ENCODE measurements around the gene MAX. TPM values are rescaled to one million over a fixed set of nuclear protein-coding genes. Genes with fewer than 3 reads are reported as not detected.
"Not testable (repeated sequence)": the region's sequence is repeated elsewhere in the genome, so short reads cannot be mapped to it uniquely, and the experiment has no call there.

Gene MAX
- total RNA-seq, 1 donor from 2014 or later, result 109 TPM

- DNase-seq (ENCODE audit: low spot score), result no peak
Measured at GRCh38 chr14:65038966-65039365, 63.4 kb downstream of the MAX start.

DNA sequence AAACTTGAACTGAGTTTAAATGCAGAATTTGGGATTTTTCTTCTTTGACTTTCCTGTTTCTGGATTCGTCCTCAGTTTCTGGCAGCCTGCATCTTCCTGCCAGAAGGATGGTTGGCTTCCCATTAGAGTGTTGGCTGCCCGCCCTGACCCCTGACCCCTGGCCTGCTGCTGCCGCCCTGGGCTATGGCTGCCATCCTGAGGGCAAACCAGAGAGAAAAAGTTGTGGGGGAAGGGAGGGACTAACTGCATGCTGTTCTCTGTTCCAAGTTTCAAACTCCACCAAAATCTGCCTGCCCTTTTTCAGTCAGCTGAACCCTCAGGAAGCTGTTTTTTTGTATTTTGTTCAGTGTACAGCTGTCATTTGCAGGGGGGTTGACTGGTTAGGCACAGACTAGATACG lies 67.3 kb downstream of the MAX start:
- peak; percentile 45 for DNase-seq (ENCODE audit: low spot score)

GRCh38 chr14:65034021-65034420 lies 68.3 kb downstream of the MAX start:
- DNase-seq (ENCODE audit: low spot score), result no peak

DNA sequence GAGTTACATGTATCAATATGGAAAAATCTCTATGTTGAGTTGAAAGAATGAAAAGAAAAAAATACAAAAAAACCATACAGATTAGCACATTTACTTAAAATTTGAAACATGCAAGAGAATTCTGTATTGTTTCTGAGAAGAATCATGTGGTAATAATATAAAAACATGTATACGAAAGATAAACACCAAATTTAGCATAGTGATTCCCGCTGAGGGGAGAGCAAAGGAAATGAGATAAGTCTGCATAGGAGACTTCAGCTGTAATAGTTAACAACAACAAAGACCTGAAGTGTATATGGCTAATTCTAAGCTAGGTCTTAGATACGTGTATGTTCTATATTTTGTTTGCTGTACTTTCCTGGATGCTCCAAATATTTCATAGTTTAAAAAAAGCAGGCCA lies 69.1 kb downstream of the MAX start:
- DNase-seq (ENCODE audit: low spot score), result no peak

- no peak for DNase-seq (ENCODE audit: low spot score)
Measured at GRCh38 chr14:65032319-65032718, 70.0 kb downstream of the MAX start.

- not testable (repeated sequence) for DNase-seq (ENCODE audit: low spot score)
Measured at GRCh38 chr14:65031321-65031720, 71.0 kb downstream of the MAX start.

DNA sequence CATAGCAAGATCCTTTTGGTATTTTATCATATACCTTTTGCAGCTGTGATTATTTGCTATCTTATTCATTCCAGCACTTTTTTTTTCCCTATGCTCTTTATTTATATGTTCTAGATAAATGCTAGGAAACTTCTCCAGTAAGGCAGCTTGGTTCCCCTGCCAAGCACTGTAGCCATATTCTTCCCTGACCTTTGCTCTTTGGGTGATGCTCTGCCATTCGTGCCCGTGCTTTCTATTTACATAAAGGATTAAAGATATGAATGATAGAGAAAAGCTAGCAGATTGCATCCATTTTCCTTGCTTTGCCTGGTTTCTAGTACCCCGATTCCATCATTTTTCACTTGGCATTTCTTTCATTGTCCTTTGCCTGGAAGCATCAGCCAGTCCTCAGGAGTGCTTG lies 73.4 kb downstream of the MAX start:
- no peak for DNase-seq (ENCODE audit: low spot score)

- DNase-seq (ENCODE audit: low spot score), result no peak
Measured at GRCh38 chr14:65027127-65027799, 75.1 kb downstream of the MAX start.

- DNase-seq (ENCODE audit: low spot score), result no peak
Measured at GRCh38 chr14:65026526-65026925, 75.8 kb downstream of the MAX start.

DNA sequence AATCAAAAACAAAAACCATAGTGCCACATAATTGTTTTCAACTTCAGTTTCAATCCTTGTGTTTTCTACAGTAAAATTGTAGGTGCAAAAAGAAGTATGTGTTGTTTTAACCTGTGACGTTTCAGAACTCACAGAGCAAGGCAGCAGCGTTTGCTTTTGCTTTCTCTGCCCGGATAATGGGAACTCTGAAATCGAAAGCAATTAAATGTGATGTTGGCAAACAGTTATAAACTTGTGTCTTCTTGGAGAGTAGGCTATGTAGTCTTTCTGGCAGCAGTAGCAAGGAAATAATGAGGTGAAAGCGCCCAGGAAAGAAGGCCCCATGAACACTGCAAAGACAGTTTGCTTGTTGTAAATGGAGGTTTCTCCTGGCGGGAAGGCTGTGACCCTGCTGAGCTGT lies 76.5 kb downstream of the MAX start:
- no peak for DNase-seq (ENCODE audit: low spot score)

Other genes starting within 250 kb of the MAX start
- gene SPTB, start 222.6 kb downstream of the MAX start, total RNA-seq, result 3.1 TPM
- 58.7 TPM for gene CHURC1, start 188.1 kb downstream of the MAX start, total RNA-seq
- 617 TPM for gene GPX2, start 159.8 kb downstream of the MAX start, total RNA-seq
- gene RAB15, start 130.2 kb downstream of the MAX start, total RNA-seq, result 16.5 TPM
- 16.7 TPM for gene FNTB, start 115.6 kb downstream of the MAX start, total RNA-seq

All from mucosa of gallbladder (tissue), 1 donor.